BLaER1 treated with 17β-estradiol and CSF1 and Interleukin-3, amounts not matched to agents 10 nM and 100 nM (cell line): Measurements from ENCODE around the gene RNF133.

Experiments
- H3K27ac ChIP-seq, 11 experiments: shearing (Covaris generic); formaldehyde crosslinking; 2 replicates each; pipeline ENCODE4 v1.8.1; 2022
- H3K27me3 ChIP-seq, 11 experiments: shearing (Covaris generic); formaldehyde crosslinking; 2 replicates each; pipeline ENCODE4 v1.8.1; 2022
- H3K36me3 ChIP-seq, 11 experiments: shearing (Covaris generic); formaldehyde crosslinking; 2 replicates each; pipeline ENCODE4 v1.8.1; 2022
- H3K4me1 ChIP-seq, 10 experiments: shearing (Covaris generic); formaldehyde crosslinking; 2 replicates each; pipeline ENCODE4 v1.8.1; 2022
- H3K4me2 ChIP-seq, 11 experiments: shearing (Covaris generic); formaldehyde crosslinking; 2 replicates each; pipeline ENCODE4 v1.8.1; 2022
- H3K4me3 ChIP-seq, 10 experiments: shearing (Covaris generic); formaldehyde crosslinking; 2 replicates each; pipeline ENCODE4 v1.8.1; 2022
- H3K9ac ChIP-seq, 11 experiments: shearing (Covaris generic); formaldehyde crosslinking; 2 replicates each; pipeline ENCODE4 v1.8.1; 2022
- H3K9me3 ChIP-seq, 11 experiments: shearing (Covaris generic); formaldehyde crosslinking; replicated peaks in 1 of 11; 2 replicates each; pipeline ENCODE4 v1.8.1; 2022
- H4K20me1 ChIP-seq, 11 experiments: shearing (Covaris generic); formaldehyde crosslinking; 2 replicates each; pipeline ENCODE4 v1.8.1; 2022
- Cebpa-rat ChIP-seq, 11 experiments: shearing (Covaris generic); IDR thresholded peaks; 2 replicates each; pipeline ENCODE4 v1.8.1; 2022

Gene RNF133, protein sequence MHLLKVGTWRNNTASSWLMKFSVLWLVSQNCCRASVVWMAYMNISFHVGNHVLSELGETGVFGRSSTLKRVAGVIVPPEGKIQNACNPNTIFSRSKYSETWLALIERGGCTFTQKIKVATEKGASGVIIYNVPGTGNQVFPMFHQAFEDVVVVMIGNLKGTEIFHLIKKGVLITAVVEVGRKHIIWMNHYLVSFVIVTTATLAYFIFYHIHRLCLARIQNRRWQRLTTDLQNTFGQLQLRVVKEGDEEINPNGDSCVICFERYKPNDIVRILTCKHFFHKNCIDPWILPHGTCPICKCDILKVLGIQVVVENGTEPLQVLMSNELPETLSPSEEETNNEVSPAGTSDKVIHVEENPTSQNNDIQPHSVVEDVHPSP

GRCh38 chr7:122699017-122699416, at the start of gene RNF133:
TSS of gene RNF133 (minus strand) at chr7:122699117. CDS start at chr7:122698918, 199 bp downstream.
- Histone ChIP-seq H3K9ac (no peak within 1 kb of the TSS), H3K4me2 (no peak within 1 kb of the TSS), H3K27ac (no peak within 1 kb of the TSS), H3K27me3 (no peaks in the 10 kb centered on the region), H3K4me1 (no peaks in the 10 kb centered on the region), H3K9me3 (no peaks in the 10 kb centered on the region), H3K4me3 (no peak within 1 kb of the TSS), H3K36me3 (no peaks in the 10 kb centered on the region), H4K20me1 (no peaks in the 10 kb centered on the region)
- TF ChIP-seq Cebpa-rat (IDR thresholded peaks at IDR 0.05), result no peak

DNA sequence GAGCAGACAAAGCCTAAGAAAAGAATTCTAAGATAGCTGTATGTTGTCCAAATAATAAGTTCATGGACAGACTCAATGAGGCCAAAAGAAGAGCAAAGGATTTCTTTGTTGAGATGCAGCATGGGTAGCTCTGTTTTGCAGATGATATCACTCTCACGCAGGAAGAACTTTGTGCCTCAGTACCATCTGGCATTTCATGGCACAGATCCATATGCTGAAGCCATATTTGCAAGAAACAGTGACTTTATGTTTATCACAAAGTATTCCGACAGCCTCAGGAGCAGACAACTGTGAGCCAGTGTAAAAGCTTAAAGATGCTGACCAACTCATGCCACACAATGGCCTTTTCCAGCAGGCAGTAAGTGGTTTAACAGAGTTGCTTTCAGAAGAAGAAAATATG, 49.3 kb upstream of the RNF133 start:
- no peak overlapping the region for H3K27ac ChIP-seq
- H3K4me3 ChIP-seq, result no peak overlapping the region
- no peaks in the 10 kb centered on the region for H3K4me1 ChIP-seq
- no peaks in the 10 kb centered on the region for H3K9me3 ChIP-seq
- no peak for TF ChIP-seq Cebpa-rat (IDR thresholded peaks at IDR 0.05)
- H3K9ac ChIP-seq, result no peak overlapping the region
- no peaks in the 10 kb centered on the region for H4K20me1 ChIP-seq
- H3K4me2 ChIP-seq, result no peak overlapping the region
- no peaks in the 10 kb centered on the region for H3K27me3 ChIP-seq
- no peaks in the 10 kb centered on the region for H3K36me3 ChIP-seq

DNA sequence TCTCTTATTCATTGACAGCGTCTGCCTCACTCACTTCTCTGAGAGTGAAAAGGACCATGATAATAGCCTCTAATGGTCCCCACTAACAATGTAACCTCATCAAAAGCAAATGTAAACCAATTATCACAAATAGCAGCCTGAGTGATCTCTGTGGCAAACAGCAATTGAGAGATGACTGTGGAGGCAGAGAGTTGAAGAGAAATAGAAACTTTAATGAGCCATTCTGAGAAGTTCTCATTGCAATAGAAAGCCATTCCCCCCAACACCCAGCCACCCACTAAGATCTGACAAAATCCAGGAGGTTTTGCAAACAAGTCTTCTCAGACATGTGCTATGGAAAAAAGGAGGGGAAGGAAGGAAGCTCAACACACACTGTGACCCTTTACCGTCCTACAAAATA, 48.0 kb upstream of the RNF133 start:
- H3K4me1 ChIP-seq, result no peaks in the 10 kb centered on the region
- no peak overlapping the region for H3K4me3 ChIP-seq

GRCh38 chr7:122743211-122743610, 44.3 kb upstream of the RNF133 start:
- TF ChIP-seq Cebpa-rat (IDR thresholded peaks at IDR 0.05), result no peak
- Histone ChIP-seq H3K4me2 (no peak overlapping the region), H3K4me1 (no peaks in the 10 kb centered on the region), H3K27ac (no peak overlapping the region), H3K27me3 (no peaks in the 10 kb centered on the region), H3K9me3 (no peaks in the 10 kb centered on the region), H3K9ac (no peak overlapping the region), H3K4me3 (no peak overlapping the region), H3K36me3 (no peaks in the 10 kb centered on the region), H4K20me1 (no peaks in the 10 kb centered on the region)

More for the DNA sequence above, 48.0 kb upstream of the RNF133 start:
- Histone ChIP-seq H3K27ac (no peak overlapping the region), H3K9me3 (no peaks in the 10 kb centered on the region), H3K36me3 (no peaks in the 10 kb centered on the region), H3K9ac (no peak overlapping the region), H3K4me2 (no peak overlapping the region), H3K27me3 (no peaks in the 10 kb centered on the region), H4K20me1 (no peaks in the 10 kb centered on the region)
- no peak for TF ChIP-seq Cebpa-rat (IDR thresholded peaks at IDR 0.05)

DNA sequence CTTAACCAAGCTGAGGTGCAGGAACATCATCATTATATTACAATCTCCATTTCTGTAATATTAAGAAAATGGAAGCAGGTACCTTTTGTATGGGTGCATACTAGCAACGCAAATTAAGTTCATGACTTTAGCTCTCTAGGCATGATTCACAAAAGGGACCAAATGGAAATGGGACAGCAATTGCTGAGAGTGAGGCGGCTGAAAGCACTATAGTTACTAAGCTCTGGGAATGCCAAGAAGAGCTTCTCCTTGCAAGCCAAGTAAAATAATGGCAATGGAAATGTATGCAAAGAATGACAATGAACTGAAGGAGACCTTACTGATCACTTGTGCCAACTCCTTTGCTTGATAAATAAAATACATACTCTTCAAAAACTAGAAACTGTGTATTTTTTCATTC, 40.0 kb upstream of the RNF133 start:
- Histone ChIP-seq H3K9me3 (no peaks in the 10 kb centered on the region), H3K36me3 (no peaks in the 10 kb centered on the region), H3K4me3 (no peak overlapping the region), H3K4me2 (no peak overlapping the region), H3K4me1 (no peaks in the 10 kb centered on the region), H4K20me1 (no peaks in the 10 kb centered on the region), H3K27me3 (no peaks in the 10 kb centered on the region), H3K9ac (no peak overlapping the region), H3K27ac (no peak overlapping the region)
- no peak for TF ChIP-seq Cebpa-rat (IDR thresholded peaks at IDR 0.05)

- Histone ChIP-seq H3K9ac (no peak overlapping the region), H4K20me1 (no peaks in the 10 kb centered on the region), H3K4me3 (no peak overlapping the region), H3K36me3 (no peaks in the 10 kb centered on the region), H3K4me1 (no peaks in the 10 kb centered on the region), H3K27me3 (no peaks in the 10 kb centered on the region), H3K4me2 (no peak overlapping the region), H3K9me3 (no peaks in the 10 kb centered on the region), H3K27ac (no peak overlapping the region)
- no peak for TF ChIP-seq Cebpa-rat (IDR thresholded peaks at IDR 0.05)
These were observed 37.3 kb upstream of the RNF133 start for GRCh38 chr7:122736183-122736582.

GRCh38 chr7:122727759-122728158, 28.8 kb upstream of the RNF133 start:
- Histone ChIP-seq H3K36me3 (no peaks in the 10 kb centered on the region), H3K27ac (no peak overlapping the region), H3K9me3 (no peaks in the 10 kb centered on the region), H3K27me3 (no peaks in the 10 kb centered on the region), H4K20me1 (no peaks in the 10 kb centered on the region), H3K9ac (no peak overlapping the region), H3K4me1 (no peaks in the 10 kb centered on the region), H3K4me3 (no peak overlapping the region), H3K4me2 (no peak overlapping the region)
- TF ChIP-seq Cebpa-rat (IDR thresholded peaks at IDR 0.05), result no peak

- H3K4me1 ChIP-seq, result no peaks in the 10 kb centered on the region
- TF ChIP-seq Cebpa-rat (IDR thresholded peaks at IDR 0.05), result no peak
These were observed 28.4 kb upstream of the RNF133 start for GRCh38 chr7:122727354-122727753.

DNA sequence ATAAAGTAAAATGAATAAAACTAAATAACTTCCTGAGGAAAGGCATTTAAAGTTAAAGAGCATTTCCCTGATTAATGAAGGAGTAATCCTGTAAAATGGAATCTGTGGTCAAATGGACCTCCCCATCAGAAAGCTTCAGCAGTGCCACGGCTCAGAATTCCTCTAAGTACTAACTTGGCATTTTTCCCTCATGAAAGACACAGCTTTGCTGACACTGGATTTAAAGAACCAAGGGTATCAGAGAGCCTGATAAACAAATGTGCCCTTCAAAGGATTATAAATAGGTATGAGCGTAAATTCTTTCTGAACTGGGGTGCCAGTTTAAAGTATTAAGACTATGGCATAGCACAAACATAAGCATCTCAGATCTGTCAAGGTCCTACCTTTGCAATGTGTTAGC, 28.0 kb upstream of the RNF133 start:
- H3K4me2 ChIP-seq, result no peak overlapping the region

More at GRCh38 chr7:122727354-122727753, 28.4 kb upstream of the RNF133 start:
- Histone ChIP-seq H3K27me3 (no peaks in the 10 kb centered on the region), H3K36me3 (no peaks in the 10 kb centered on the region), H3K4me3 (no peak overlapping the region), H4K20me1 (no peaks in the 10 kb centered on the region), H3K27ac (no peak overlapping the region), H3K4me2 (no peak overlapping the region), H3K9ac (no peak overlapping the region), H3K9me3 (no peaks in the 10 kb centered on the region)

DNA sequence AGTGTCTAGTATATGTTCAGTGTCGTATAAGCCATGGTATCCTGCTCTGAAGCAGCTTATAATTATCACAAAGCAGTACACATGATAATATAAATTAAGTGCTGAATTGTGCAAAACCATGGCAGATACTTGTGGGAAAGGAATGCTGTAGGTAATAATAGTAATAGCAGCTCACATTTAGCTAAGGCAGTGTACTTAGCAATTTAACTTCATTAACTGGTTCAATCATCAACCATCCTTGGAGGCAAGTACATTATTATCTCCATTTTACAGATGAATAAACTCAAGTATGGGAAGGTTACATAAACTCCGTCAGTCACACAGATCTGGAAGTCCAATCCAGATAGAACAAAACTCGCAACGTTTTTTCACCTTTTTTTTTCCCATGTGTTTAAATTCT, 25.4 kb upstream of the RNF133 start:
- H3K36me3 ChIP-seq, result no peaks in the 10 kb centered on the region
- no peaks in the 10 kb centered on the region for H3K27me3 ChIP-seq
- no peak overlapping the region for H3K4me2 ChIP-seq
- no peaks in the 10 kb centered on the region for H3K9me3 ChIP-seq
- no peak for TF ChIP-seq Cebpa-rat (IDR thresholded peaks at IDR 0.05)
- no peak overlapping the region for H3K9ac ChIP-seq
- no peak overlapping the region for H3K27ac ChIP-seq
- H3K4me1 ChIP-seq, result no peaks in the 10 kb centered on the region
- H3K4me3 ChIP-seq, result no peak overlapping the region
- no peaks in the 10 kb centered on the region for H4K20me1 ChIP-seq

More for the DNA sequence above, 28.0 kb upstream of the RNF133 start:
- Histone ChIP-seq H3K4me3 (no peak overlapping the region), H3K9me3 (no peaks in the 10 kb centered on the region), H3K36me3 (no peaks in the 10 kb centered on the region), H3K27me3 (no peaks in the 10 kb centered on the region), H3K9ac (no peak overlapping the region), H3K4me1 (no peaks in the 10 kb centered on the region), H3K27ac (no peak overlapping the region), H4K20me1 (no peaks in the 10 kb centered on the region)
- no peak for TF ChIP-seq Cebpa-rat (IDR thresholded peaks at IDR 0.05)
